HG02759 (cell line): ENCODE measurements around the gene EML1.
"Not testable (repeated sequence)": the region's sequence is repeated elsewhere in the genome, so short reads cannot be mapped to it uniquely, and the experiment has no call there.

ENCODE experiments used
- ATAC-seq: cut with Tn5 transposase; IDR thresholded peaks from one replicate; pipeline ENCODE4 v1.9.1; 2021; ENCODE audit warnings: mild to moderate bottlenecking, moderate library complexity; ENCODE audit not compliant: unreplicated experiment

EML1 gene

GRCh38 chr14:99930420-99931274, 137.4 kb downstream of the EML1 start:
- peak; percentile 96 for ATAC-seq

DNA sequence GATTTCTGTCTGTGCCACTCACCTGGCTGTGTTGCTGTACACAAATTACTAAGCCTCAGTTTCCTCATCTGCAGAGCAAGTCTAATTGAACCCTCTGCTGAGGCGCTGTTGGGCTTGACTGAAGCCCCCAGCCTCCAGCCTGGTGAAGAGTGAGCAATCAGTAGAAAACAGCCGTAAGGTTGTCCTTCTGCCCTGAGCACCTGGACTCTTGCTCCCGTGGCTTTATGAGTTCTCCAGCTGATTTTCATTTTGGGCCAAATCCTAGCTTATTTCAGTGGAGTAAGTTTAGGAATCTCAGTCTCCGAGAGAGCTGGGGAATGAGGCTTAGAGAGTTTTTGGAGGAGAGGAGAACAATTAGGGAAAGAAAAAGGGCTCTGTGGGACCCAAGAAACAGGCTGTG, 138.1 kb downstream of the EML1 start:
- no peak for ATAC-seq

- no peak for ATAC-seq
Observed at GRCh38 chr14:99936056-99936455, 142.8 kb downstream of the EML1 start.

- ATAC-seq: peak; percentile 80
Observed at GRCh38 chr14:99936738-99937474, 143.7 kb downstream of the EML1 start.

DNA sequence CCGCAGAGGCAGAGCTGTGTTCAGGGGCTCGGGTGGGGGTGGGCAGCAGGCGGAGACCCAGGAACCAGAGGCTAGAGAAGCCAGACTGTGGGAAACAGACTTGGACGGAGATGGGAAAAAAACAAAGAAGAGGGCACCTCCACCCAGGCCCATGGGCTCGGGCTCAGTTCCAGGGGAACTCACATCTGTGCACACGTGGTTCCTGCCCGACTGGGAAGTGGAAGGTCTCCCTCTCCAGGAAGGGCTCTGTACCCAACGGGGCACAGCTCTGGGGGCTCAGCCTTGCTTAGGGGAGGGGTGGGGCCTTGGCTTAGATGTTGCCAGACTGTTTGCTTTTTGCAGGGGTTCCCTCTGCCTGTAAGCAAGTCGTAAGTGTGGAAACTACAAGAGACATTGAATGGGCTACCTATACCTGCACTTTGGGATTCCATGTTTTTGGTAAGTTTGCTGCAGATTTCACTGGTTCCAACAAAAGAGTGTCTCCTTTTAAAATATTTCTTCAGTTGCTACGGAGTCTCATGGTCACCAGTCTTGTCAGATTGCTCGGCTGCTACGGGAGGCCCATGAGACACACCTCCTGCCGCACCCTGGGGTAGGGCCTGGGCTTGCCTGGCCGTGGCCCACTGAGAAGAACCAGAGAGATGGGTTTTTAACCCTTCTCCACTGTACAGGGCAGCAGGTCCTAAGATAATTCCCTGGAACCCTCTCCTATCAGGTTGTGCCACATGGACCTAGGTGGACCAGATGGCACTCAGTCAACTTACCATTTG, 144.4 kb downstream of the EML1 start:
- ATAC-seq: peak; percentile 37

DNA sequence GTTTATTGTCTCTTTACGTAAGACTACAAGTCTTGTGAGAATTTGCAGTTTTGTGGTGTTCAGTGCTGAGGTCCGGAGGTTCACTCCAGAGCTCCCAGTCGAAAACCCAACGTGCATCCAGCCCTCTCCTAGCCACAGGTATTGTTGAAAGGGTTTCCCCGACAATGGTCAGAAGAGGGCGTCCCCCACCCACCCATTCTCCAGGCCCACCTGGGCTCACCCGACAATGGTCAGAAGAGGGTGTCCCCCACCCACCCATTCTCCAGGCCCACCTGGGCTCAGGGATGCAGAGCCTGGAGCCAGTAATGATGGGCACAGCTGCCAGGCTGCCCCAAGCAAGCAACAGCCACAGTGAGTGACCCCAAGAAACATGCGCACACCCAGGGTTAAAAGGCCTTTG, 145.2 kb downstream of the EML1 start:
- no peak for ATAC-seq

DNA sequence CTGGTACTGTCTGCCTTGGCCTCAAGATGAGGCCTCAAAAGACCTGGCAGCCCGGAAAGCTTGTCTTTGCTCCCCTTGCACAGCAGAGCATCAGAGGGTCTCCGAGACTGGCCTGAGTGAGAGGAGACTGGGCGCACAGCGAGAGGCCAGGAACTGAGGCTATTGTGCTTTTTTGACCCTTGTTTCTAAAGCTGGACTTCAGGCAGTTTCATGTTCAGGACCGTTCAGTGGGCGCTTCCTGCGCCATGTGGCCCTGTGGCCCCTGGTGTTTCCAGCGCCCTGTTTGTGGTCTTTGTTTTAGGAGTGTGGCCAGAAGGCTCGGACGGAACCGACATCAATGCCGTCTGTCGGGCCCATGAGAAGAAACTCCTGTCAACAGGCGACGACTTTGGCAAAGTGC, 145.7 kb downstream of the EML1 start:
- no peak for ATAC-seq

DNA sequence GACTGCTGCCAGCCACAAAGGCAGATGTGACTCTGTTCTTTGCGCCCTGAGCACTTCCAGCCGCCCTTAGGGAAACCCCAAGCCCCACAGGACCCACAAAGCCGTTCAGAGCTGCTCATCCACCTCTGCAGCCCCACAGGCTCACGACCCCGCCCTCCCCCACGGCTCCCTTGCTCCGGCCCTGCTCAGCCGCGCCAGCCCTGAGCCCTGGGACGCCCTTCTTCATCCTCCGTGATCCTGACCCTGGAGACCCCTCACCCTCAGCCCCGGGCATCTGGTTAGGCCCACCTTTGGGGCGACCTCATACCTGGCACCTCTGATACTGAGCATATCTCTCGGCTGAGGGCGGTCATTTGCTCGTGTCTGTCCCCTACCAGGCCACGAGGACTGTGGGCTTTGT, 146.2 kb downstream of the EML1 start:
- no peak for ATAC-seq

DNA sequence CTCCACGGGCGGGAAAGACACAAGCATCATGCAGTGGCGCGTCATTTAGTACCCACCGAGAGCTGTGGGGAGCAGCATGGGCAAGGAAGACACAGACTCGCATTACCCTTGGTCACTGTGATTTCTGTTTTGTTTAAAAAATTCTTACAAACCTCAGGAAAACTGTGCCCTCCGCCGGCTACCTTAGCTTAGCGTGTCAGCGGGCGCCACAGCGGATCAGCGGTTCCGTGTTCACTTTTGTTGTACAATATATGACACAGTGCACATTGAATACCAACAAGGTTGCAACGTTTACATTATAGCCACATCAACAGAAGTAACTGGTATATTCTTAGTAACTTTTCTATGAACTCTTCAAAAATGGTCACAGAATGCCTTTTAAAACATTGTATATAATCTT, 146.9 kb downstream of the EML1 start:
- ATAC-seq: no peak

DNA sequence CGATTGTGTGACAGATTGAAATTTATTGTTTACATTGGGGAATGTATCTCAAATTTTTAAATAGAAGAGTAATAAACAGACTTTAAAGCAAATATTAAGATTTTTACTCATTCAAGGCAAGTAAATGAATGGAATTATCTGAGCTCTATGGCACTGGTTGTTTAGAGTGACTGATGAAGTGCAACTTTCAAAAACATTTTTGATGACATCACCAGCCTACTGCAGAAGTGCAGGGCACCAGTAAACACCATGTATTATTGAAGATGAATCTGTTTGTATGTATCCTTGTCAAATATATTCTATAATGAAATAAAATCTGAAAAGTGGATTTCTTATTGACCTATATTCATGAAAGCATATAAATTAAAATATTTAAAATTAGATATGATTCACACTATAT, 148.0 kb downstream of the EML1 start:
- no peak for ATAC-seq

- ATAC-seq: no peak
Observed at GRCh38 chr14:99943620-99944019, 150.4 kb downstream of the EML1 start.

GRCh38 chr14:99944241-99944651, 151.0 kb downstream of the EML1 start:
- ATAC-seq: no peak

DNA sequence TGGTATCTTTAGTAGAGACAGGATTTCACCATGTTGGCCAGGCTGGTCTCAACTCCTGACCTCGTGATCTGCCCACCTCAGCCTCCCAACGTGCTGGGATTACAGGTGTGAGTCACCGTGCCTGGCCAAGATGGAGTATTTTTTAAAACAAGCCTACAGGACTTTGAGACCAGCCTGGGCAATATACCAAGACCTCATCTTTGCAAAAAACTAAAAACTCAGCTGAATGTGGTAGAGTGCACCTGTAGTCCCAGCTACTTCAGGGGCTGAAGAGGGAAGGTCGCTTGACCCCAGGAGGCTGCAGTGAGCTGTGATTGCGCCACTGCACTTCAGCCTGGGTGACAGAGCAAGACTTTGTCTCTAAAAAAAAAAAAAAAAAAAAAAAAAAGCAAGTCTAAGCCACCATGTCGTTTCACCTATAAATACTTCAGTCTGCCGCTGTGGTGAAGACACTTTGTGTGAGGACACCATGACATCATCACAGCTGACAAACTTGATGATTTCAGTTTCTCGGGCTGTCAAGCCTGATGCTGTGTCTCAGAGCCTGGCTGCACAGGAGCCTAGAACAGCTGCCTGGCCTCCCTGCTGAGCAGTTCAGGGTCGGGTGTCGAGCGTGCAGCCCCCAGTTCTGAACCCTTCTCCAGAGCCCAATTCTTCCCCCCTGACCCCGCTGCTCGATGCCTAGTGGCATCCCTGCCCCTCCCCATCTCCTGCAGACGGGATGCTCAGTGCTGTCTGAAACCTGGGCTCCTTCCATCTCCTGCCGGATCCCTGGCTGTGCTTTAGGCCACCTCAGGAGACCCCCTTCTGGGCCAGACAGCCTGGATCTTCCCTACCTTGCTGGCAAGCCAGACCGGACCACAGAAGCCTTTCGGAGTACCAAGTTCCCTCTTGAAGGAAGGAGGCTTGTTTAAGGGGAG, 152.8 kb downstream of the EML1 start:
- ATAC-seq: no peak

GRCh38 chr14:99946652-99947489, 153.7 kb downstream of the EML1 start:
- peak; percentile 78 for ATAC-seq

DNA sequence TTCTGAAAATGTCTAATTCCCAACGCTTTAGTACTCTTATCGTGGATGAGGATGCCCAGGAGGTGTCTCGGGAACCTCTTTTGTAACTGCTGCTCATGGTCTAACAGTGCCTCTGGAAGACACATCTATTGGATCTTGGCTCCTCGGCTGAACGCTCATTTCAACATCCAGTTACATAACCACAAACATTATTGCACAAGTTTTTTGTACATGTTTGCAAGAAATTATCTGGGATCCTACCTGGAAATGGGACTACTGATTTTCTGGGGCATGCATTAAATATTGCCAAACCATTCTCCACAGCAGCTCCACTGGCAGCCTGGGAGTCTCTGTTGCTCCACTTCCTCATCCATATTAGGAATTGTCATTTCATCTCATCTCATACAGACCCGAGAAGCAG, 154.5 kb downstream of the EML1 start:
- no peak for ATAC-seq

- ATAC-seq: not testable (repeated sequence)
Observed at GRCh38 chr14:99949011-99949732, 156.0 kb downstream of the EML1 start.

- ATAC-seq: no peak
Observed at GRCh38 chr14:99950181-99950580, 157.0 kb downstream of the EML1 start.

- no peak for ATAC-seq
Observed at GRCh38 chr14:99951085-99951484, 157.9 kb downstream of the EML1 start.

- ATAC-seq: no peak
Observed at GRCh38 chr14:99952039-99952438, 158.8 kb downstream of the EML1 start.
